Measurements from ENCODE around the gene GFRA4. TPM values are rescaled to one million over a fixed set of nuclear protein-coding genes. Genes with fewer than 3 reads are reported as not detected.

Gene GFRA4
- total RNA-seq, 1 experiment from 2014 or later, result not detected

- TF ChIP-seq, protein P1, sequence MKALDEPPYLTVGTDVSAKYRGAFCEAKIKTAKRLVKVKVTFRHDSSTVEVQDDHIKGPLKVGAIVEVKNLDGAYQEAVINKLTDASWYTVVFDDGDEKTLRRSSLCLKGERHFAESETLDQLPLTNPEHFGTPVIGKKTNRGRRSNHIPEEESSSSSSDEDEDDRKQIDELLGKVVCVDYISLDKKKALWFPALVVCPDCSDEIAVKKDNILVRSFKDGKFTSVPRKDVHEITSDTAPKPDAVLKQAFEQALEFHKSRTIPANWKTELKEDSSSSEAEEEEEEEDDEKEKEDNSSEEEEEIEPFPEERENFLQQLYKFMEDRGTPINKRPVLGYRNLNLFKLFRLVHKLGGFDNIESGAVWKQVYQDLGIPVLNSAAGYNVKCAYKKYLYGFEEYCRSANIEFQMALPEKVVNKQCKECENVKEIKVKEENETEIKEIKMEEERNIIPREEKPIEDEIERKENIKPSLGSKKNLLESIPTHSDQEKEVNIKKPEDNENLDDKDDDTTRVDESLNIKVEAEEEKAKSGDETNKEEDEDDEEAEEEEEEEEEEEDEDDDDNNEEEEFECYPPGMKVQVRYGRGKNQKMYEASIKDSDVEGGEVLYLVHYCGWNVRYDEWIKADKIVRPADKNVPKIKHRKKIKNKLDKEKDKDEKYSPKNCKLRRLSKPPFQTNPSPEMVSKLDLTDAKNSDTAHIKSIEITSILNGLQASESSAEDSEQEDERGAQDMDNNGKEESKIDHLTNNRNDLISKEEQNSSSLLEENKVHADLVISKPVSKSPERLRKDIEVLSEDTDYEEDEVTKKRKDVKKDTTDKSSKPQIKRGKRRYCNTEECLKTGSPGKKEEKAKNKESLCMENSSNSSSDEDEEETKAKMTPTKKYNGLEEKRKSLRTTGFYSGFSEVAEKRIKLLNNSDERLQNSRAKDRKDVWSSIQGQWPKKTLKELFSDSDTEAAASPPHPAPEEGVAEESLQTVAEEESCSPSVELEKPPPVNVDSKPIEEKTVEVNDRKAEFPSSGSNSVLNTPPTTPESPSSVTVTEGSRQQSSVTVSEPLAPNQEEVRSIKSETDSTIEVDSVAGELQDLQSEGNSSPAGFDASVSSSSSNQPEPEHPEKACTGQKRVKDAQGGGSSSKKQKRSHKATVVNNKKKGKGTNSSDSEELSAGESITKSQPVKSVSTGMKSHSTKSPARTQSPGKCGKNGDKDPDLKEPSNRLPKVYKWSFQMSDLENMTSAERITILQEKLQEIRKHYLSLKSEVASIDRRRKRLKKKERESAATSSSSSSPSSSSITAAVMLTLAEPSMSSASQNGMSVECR (CRISPR knock-in tag; IDR thresholded peaks at IDR 0.05; ENCODE audit: borderline replicate concordance), result no peak
- TF ChIP-seq JAZF1 (CRISPR knock-in tag; IDR thresholded peaks at IDR 0.05) (no peak), JUN (CRISPR knock-in tag; IDR thresholded peaks at IDR 0.05) (no peak), NFE2L1 (CRISPR knock-in tag; IDR thresholded peaks at IDR 0.05) (no peak)
These were observed 11.8 kb downstream of the GFRA4 start (continued) for GRCh38 chr20:3651204-3651962.

DNA sequence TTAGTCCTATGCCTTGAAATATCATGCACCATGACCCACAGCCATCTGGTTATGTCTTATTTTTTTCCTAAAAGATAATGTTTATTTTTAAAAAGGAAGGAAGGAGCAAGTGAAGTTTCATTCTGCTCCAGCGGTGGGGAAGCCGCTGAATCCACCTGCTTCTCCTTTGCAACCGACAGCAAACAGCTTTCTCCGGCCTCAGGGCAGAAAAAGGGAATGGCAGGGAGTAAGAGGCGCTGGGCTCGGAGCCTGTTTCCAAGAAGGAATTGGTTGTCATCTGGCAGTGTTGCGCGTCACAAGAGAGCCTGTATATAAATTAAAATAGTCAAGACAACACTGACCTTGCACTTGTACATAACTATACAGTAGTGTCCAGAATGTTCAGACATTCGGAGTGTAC lies 14.2 kb downstream of the GFRA4 start:
- Mint-ChIP-seq H3K36me3 (no peaks in the 10 kb centered on the region), H3K27ac (no peak overlapping the region), H3K27me3 (ENCODE audit: low read depth) (peaks cover 4% of the 10 kb centered on the region; the same call in 1 of the 2 replicates), H3K4me3 (no peak overlapping the region), H3K4me1 (peaks cover 2% of the 10 kb centered on the region), H3K9me3 (peaks cover 4% of the 10 kb centered on the region)
- ATAC-seq (no peak), DNase-seq (ENCODE audit: low spot score) (no peak)
- ChIA-PET CTCF (no interaction called here), POLR2A (no interaction called here)
- TF ChIP-seq ATF3 (CRISPR knock-in tag; conservative IDR thresholded peaks at IDR 0.05) (no peak), ZBTB21 (CRISPR knock-in tag; IDR thresholded peaks at IDR 0.05; ENCODE audit: borderline replicate concordance) (no peak), GTF2I (CRISPR knock-in tag; conservative IDR thresholded peaks at IDR 0.05) (no peak), ZNF281 (CRISPR knock-in tag; IDR thresholded peaks at IDR 0.05) (no peak), MYBL2 (CRISPR knock-in tag; IDR thresholded peaks at IDR 0.05) (no peak), HMGA2 (CRISPR knock-in tag; IDR thresholded peaks at IDR 0.05) (no peak), PRDM15 (CRISPR knock-in tag; IDR thresholded peaks at IDR 0.05) (no peak)

DNA sequence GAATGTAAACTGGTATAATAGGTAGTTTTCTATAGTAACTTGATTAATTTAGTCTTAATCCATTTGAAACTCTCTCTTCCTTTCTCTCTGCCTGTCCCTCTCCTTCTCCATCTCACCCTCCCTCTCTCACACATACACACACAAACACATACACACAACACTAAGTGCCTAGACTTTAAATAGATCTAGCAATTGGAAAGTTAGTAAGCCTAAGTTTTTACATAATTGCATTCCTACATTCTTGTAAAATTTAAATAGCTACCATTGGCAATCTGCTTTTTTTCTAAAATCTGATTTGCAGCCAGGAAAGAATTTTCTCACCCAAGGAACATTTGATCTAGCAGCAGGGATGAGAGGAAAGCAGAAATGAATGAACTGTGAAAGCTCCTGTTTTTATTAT lies 15.7 kb downstream of the GFRA4 start:
- H3K27me3 Mint-ChIP-seq (ENCODE audit: low read depth), result no peaks in the 10 kb centered on the region
- CTCF ChIA-PET, result interaction anchor here (0.5 to 1.4 kb wide), 2 partner anchors 30 to 429 kb away, joined by 4 to 5 read pairs; no protein-coding TSS in a partner anchor
- no peak overlapping the region for H3K27ac Mint-ChIP-seq
- ATAC-seq (no peak), DNase-seq (ENCODE audit: low spot score) (no peak)
- TF ChIP-seq ZNF416 (CRISPR knock-in tag; IDR thresholded peaks at IDR 0.05), result no peak
- no peaks in the 10 kb centered on the region for H3K36me3 Mint-ChIP-seq
- no peaks in the 10 kb centered on the region for H3K4me1 Mint-ChIP-seq
- POLR2A ChIA-PET, result no interaction called here
- no peak overlapping the region for H3K4me3 Mint-ChIP-seq
- H3K9me3 Mint-ChIP-seq, result no peaks in the 10 kb centered on the region

Data from WTC11 (cell line).